GM12865 (cell line): Measurements from ENCODE around the gene SECISBP2L.

Experiments used
- DNase-seq: peaks from one replicate; pipeline ENCODE4 v3.0.0; 2010; ENCODE audit warnings: low read depth
- H3K4me3 ChIP-seq: 2 replicates; pipeline ENCODE4 v1.5.1; 2011; ENCODE audit warnings: mild to moderate bottlenecking, low read depth, low read length, control low read depth
- TF ChIP-seq, protein P1 (sequence below): IDR thresholded peaks from 2 replicates; pipeline ENCODE4 v1.5.1; 2011; ENCODE audit warnings: low read length, control low read depth, low read depth, inconsistent platforms; ENCODE audit not compliant: insufficient read depth; ENCODE audit errors: missing control alignments

Gene SECISBP2L, protein sequence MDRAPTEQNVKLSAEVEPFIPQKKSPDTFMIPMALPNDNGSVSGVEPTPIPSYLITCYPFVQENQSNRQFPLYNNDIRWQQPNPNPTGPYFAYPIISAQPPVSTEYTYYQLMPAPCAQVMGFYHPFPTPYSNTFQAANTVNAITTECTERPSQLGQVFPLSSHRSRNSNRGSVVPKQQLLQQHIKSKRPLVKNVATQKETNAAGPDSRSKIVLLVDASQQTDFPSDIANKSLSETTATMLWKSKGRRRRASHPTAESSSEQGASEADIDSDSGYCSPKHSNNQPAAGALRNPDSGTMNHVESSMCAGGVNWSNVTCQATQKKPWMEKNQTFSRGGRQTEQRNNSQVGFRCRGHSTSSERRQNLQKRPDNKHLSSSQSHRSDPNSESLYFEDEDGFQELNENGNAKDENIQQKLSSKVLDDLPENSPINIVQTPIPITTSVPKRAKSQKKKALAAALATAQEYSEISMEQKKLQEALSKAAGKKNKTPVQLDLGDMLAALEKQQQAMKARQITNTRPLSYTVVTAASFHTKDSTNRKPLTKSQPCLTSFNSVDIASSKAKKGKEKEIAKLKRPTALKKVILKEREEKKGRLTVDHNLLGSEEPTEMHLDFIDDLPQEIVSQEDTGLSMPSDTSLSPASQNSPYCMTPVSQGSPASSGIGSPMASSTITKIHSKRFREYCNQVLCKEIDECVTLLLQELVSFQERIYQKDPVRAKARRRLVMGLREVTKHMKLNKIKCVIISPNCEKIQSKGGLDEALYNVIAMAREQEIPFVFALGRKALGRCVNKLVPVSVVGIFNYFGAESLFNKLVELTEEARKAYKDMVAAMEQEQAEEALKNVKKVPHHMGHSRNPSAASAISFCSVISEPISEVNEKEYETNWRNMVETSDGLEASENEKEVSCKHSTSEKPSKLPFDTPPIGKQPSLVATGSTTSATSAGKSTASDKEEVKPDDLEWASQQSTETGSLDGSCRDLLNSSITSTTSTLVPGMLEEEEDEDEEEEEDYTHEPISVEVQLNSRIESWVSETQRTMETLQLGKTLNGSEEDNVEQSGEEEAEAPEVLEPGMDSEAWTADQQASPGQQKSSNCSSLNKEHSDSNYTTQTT

DNA sequence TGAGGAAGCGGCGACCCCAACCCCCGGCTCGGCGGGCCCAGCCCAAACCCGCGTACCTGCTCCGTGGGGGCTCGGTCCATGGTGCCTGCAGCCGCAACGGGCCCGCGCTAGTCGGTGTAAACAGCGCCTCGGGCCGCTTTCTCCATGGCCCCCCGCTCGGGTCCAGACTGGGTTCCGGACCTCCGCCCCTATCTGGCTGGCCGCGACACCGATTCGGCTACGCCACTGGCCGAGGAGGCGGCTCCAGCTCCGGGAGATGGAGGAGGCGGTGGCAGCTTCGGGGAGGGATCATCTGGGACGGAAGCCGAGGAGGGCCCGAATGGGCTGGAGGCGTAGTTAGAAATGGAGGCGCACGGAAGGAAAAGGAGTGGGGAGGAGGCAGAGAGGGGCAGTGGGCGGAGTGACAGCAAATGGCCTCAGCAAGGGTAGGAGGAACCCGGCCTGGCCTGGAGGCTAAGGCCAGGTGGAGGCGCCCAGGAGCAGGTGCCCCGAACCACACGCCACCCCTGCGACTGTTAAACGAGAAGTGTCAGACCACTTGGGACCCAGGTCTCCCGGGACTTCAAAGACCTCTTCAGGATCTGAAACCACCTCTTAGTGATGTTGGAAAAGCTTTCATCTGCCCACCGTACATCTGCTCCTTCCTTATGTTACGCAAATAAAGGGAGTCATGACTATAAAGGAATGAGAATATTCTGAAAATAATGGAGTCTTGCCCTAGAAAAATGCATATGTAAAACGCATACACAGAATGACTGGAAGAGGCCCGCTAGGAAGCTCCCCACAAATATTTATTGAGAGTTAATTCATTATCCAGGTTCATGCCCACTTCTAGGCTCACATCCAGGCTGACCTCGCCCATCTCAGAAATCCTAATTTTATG lies at the start of gene SECISBP2L:
Gene SECISBP2L, minus strand, starts transcription at position 227 of the 883 bp plus-strand sequence. Its CDS starts 147 bp downstream, at position 80.
- peak; percentile 97 for DNase-seq
- TF ChIP-seq, protein P1, sequence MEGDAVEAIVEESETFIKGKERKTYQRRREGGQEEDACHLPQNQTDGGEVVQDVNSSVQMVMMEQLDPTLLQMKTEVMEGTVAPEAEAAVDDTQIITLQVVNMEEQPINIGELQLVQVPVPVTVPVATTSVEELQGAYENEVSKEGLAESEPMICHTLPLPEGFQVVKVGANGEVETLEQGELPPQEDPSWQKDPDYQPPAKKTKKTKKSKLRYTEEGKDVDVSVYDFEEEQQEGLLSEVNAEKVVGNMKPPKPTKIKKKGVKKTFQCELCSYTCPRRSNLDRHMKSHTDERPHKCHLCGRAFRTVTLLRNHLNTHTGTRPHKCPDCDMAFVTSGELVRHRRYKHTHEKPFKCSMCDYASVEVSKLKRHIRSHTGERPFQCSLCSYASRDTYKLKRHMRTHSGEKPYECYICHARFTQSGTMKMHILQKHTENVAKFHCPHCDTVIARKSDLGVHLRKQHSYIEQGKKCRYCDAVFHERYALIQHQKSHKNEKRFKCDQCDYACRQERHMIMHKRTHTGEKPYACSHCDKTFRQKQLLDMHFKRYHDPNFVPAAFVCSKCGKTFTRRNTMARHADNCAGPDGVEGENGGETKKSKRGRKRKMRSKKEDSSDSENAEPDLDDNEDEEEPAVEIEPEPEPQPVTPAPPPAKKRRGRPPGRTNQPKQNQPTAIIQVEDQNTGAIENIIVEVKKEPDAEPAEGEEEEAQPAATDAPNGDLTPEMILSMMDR, result peak; percentile 47

DNA sequence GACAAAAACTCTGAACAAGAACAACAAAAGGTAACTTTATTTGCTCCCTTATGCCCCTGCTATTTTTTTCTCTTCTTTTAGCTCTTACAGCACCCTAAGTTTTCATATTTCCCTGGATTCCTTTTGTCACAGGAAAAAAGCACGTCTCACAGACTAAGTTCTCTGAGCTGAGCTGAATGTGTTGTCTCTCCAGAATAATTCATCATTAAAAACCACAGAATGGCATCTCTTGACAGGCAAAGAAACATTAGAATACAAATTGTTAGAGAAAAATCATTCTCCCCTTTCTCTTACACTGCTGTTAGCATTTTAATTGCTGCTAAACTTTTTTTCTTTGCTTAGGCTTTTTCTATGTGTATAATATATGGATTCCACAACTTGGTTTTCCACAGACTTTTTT lies 48.7 kb upstream of the SECISBP2L start:
- H3K4me3 ChIP-seq, result no peak overlapping the region
- DNase-seq, result no peak
- TF ChIP-seq, protein P1, result no peak

More for the DNA sequence above, at the start of gene SECISBP2L:
- H3K4me3 ChIP-seq, result peak within 1 kb of the TSS; percentile 96

DNA sequence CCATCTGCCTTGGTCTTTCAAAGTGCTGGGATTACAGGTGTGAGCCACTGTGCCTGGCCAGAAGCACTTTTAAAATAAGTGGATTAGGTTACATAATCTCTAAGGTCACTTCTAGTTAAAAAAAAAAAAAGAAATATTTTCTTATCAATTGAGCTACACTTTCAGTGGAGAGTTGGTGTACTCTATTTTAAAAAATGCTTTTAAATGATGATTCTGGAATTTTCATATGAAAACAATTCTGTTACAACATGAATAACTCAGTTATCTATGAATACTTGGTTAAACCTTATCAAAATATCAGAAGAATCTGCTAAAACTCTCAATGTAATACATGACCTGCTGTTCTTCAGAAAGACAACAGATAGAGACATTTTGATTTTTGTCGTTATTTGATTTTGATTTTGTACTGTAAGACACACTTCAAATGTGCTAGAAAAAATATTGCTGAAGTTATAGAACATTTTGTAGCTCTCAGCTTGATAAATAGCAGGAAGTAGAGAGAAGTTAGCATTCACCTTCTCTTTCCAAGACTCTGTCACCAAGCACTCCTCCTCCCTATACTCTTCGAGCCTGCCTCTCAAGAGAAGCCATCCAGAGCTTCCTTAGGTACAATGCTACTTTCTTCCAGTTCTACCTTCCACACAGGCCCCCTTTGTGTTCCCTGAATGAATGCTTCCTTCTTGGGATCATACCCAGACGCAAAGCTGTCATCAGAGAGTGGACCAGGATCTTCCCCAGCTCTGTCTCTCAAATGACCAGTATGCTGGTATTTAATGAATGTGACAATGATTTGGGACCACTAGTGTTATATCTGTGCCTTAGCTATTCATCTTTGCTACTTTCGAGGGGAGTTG lies 47.2 kb upstream of the SECISBP2L start:
- no peak overlapping the region for H3K4me3 ChIP-seq
- DNase-seq, result no peak
- TF ChIP-seq, protein P1, result no peak

DNA sequence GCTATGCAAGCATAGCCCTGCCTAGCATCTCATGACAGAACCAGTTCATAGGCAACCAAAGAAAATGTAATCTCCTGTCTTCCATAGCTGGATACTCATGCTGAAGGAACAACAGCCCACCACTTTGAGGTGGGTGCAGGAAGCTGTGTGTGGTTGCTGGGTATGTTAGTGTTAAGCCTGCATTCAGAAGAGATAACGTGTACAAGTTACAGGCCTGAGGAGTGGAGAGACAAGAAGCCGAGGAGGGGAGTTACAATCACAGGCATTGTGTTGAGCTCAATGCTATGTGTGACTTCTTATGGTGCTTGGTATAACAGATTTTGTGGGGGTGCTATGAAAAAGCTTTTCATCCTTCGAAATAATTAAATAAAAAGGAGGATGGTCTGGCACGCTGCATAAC lies 42.8 kb upstream of the SECISBP2L start:
- TF ChIP-seq, protein P1, result no peak
- H3K4me3 ChIP-seq, result no peak overlapping the region
- DNase-seq, result no peak

DNA sequence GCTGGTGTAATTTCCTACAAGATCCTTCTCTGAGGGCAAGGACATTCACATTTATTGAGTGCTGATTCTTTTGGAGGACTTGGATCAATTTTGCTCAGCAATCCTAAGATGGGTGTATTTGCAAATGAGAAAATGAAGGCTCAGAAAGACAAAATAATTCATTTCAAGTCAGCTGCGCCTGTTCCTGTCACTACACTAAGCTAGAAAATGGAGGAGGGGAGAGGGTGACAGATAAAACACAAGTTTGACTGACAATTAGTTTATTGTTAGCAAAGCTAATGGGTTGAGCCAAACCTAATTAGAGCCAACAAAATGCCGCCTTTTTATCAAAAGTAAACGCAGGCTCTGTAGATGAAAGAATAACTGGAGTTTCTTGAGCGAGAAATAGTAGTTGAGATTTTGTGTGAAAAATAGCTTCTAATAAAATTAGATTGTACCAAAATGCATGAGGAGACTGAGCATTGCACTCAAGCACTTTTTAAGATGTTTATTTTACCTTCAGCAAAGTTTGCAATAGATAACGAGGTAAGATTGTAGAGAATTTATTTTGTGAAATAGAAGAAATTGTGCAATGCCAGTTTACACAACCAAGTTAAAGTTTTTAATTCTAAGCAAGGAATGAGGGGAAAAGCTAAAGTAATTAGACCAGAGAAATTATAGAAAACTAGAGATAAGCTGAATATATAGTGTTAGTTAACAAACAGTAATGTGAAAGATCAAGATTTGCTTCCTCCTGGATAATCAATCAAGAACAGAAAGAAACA lies 39.6 kb upstream of the SECISBP2L start:
- TF ChIP-seq, protein P1, result no peak
- no peak for DNase-seq
- H3K4me3 ChIP-seq, result no peak overlapping the region
